ENCODE data around the gene ZEB2. TPM values are rescaled to one million over a fixed set of nuclear protein-coding genes. Genes with fewer than 3 reads are reported as not detected.

Gene ZEB2
- total and polyA plus RNA-seq, 2 of the 8 experiments (the other 6 are each of a cell fraction or from before 2014, with no cell fraction given), result 0.38 TPM; not detected in 1

- no peak for TF ChIP-seq SP2 (IDR thresholded peaks at IDR 0.05; ENCODE audit: low read length)
Observed at GRCh38 chr2:144518748-144519596, 947 bp downstream of the ZEB2 start (continued).
